Panc1 (cell line): ENCODE results near the gene CDC7.

Experiments used
- CTCF ChIP-seq: fragments of 450-650 bp; IDR thresholded peaks from 2 replicates; pipeline ENCODE4 v1.5.1; 2017; ENCODE audit warnings: mild to moderate bottlenecking
- POLR2AphosphoS5 ChIP-seq: IDR thresholded peaks from 2 replicates; pipeline ENCODE4 v1.6.1; 2012; ENCODE audit warnings: mild to moderate bottlenecking, low read depth, low read length, moderate library complexity
- SIN3A ChIP-seq: IDR thresholded peaks from 2 replicates; pipeline ENCODE4 v1.6.1; 2012; ENCODE audit warnings: low read depth, mild to moderate bottlenecking, low read length, moderate library complexity, borderline replicate concordance; ENCODE audit not compliant: insufficient read depth

- TF ChIP-seq CTCF (no peak), SIN3A (no peak), POLR2AphosphoS5 (no peak)
These were observed 50.3 kb downstream of the CDC7 start for GRCh38 chr1:91550961-91551360.
